Subcutaneous adipose tissue (tissue), 4 donors: ENCODE measurements around the gene ANKRD13D. TPM values are rescaled to one million over a fixed set of nuclear protein-coding genes. Genes with fewer than 3 reads are reported as not detected.

Source experiments
- total RNA-seq, 4 donors: library from RNA; depleted of rRNA; stranded (reverse); fragments of >200 nt; gene quantifications; one replicate each; pipeline ENCODE4 v1.1.0, GENCODE V29; 2016
- TF ChIP-seq, protein P1 (sequence below): fragments of 450-650 bp; IDR thresholded peaks from one replicate; pipeline ENCODE4 v1.5.1; 2016; ENCODE audit warnings: low read depth, mild to moderate bottlenecking, control low read depth, antibody characterized with exemption, moderate library complexity

Gene ANKRD13D
- total RNA-seq, 4 donors from 2014 or later: 12.4 to 43.7 (median 31.4) TPM

DNA sequence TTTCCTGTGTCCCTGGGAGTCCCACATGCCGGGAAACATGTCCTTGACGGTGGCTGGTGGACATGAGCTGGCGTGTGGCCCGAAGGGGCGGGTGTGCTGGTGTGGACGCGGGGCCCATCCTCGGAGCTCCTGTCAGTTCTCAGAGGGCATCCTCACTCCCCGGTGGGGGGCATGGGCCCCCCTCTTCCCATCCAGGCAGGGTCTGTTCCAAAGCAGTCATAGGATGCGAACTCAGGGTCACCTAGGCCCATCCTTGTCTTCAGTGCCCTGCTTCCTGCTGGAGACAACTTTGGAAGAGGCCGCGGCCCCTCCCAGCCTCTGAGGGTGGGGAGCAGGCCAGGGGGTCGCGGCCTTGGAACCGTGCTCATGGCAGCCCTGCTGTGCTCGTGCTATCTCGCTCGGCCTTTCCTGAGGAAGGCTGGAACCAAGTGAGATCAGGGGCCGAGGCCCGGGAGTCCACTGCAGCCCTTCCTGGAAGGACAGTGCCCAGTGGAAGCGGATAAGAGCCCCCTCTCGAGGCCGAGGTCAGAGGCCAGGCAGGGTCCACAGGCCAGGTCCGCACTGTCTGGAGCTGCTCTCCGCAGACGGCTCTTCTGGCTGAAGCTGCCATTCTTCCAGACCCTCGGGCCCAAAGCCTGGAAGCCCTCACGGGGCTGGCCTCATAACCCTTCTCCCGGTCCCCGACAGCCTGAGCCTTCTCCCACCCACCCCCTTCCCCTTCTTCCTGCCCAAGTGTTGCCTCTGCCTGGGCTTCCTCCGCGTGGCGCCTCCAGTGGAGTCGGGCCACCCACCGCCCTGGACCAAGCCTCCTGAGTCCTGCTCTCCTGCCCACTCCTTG lies 14.1 kb upstream of the ANKRD13D start:
- TF ChIP-seq, protein P1, sequence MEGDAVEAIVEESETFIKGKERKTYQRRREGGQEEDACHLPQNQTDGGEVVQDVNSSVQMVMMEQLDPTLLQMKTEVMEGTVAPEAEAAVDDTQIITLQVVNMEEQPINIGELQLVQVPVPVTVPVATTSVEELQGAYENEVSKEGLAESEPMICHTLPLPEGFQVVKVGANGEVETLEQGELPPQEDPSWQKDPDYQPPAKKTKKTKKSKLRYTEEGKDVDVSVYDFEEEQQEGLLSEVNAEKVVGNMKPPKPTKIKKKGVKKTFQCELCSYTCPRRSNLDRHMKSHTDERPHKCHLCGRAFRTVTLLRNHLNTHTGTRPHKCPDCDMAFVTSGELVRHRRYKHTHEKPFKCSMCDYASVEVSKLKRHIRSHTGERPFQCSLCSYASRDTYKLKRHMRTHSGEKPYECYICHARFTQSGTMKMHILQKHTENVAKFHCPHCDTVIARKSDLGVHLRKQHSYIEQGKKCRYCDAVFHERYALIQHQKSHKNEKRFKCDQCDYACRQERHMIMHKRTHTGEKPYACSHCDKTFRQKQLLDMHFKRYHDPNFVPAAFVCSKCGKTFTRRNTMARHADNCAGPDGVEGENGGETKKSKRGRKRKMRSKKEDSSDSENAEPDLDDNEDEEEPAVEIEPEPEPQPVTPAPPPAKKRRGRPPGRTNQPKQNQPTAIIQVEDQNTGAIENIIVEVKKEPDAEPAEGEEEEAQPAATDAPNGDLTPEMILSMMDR: no peak

GRCh38 chr11:67275606-67276409 lies 13.3 kb upstream of the ANKRD13D start:
- TF ChIP-seq, protein P1: no peak

GRCh38 chr11:67276781-67277230 lies 12.3 kb upstream of the ANKRD13D start:
- TF ChIP-seq, protein P1: no peak

DNA sequence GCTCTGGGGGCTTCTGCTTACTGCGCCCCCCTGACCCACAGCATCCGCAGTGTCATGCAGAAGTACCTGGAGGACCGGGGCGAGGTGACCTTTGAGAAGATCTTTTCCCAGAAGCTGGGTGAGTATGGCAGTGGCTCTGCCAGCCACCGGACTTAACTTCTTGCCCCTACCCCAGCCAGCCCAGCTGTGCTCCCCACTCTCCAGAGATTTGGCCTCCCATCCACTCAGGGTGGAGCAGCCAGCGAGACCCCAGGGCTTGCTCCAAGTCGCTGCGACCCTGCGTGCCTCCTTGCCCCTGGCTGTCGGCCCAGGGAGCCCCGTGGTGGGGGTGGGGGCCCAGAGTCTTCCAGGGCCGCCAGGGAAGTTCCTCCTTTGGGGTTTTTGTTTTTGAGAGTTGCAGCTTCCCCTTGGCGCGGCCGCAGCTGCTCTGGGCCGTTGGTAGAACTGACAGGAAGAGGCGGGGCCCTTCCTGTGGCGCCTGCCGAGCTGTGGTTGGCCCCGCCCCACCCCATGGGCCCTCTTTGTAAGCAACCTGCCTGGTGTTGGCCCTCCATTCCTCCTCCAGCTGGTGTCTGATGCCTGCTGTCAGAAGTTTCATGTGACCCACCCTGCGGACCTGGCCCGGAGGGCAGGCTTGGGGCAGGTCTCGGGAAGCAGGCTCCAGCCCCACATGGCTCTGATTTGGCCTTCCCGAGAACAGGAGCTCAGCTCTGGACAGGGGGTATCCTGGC lies 11.7 kb upstream of the ANKRD13D start:
- TF ChIP-seq, protein P1: no peak

DNA sequence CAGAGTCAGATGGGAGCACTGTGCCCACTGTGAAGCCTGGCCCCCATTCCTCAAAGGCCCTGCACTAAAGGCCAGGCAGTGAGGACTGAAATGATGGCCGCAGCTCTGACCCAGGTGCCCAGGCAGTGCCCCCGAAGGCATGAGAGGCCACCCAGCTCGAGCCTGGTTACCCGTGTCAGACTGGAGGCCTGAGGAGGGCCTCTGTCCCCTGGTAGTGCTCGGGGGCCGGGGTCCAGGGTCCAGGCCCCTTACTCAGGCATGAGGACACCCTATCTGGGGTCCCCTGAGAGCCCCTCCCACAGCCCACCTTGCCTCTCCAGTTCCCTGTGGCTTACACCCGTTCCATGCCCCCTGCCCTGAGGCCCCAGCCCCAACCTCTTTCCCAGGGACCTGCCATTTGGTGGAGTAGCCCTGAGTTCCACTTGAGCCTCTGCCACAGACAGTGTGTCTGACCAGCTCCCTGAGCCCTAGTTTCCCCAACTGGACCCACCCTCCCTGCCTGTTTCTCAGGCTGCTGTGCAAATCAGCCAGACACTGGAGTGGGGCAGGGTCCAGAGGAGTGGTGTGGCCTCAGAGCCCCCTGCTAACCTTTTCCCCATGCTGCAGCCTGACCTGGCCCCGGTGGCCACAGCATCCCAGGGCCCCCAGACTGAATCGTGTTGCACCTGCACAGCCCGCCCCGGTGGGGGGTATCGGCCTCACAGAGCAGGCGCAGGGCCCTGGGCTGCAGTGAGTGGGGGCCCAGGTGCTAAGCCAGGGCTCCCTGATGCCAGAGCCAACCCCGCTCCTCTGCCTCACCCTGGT lies 10.8 kb upstream of the ANKRD13D start:
- TF ChIP-seq, protein P1: no peak

DNA sequence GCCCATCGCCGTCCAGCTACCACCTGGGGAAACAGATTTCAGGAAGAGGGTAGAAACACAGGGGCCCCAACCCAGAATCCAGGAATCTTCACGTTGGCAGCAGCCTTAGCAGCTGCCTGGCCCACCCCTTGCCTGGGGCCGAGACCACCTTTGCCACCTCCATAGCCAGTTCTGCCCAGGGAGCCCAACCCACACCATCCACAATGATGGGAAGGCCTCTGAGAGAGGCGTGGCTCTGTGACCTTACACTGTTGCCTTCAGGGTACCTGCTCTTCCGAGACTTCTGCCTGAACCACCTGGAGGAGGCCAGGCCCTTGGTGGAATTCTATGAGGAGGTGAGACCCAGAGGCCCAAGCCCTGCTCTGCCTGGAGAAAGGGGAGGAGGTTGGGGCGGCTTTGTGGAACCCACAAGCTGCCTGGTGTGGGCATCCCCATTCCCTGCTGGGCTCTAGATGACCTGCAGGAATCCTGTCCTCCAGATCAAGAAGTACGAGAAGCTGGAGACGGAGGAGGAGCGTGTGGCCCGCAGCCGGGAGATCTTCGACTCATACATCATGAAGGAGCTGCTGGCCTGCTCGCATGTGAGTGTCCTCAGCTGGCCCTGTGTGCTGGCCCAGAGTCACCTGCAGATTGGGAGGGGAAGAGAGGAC lies 10.0 kb upstream of the ANKRD13D start:
- TF ChIP-seq, protein P1: no peak
